ENCODE data around the gene ENKUR.

GRCh38 chr10:25017661-25018060, 1.7 kb upstream of the ENKUR start:
- TF ChIP-seq CTCF (IDR thresholded peaks at IDR 0.05) (no peak), POLR2AphosphoS5 (IDR thresholded peaks at IDR 0.05) (no peak)

All from prostate gland (tissue), 2 donors.